Glutamatergic neuron (in vitro differentiated cells): ENCODE measurements around the gene WWOX. TPM values are rescaled to one million over a fixed set of nuclear protein-coding genes. Genes with fewer than 3 reads are reported as not detected.

ENCODE experiments used
- DNase-seq: peaks from one replicate; pipeline ENCODE4 v3.0.0; 2022
- H3K27ac Mint-ChIP-seq: one replicate; pipeline ENCODE4 v1.8.0; 2020; ENCODE audit warnings: mild to moderate bottlenecking, mixed read lengths, inconsistent platforms; ENCODE audit not compliant: unreplicated experiment
- H3K27me3 Mint-ChIP-seq: one replicate; pipeline ENCODE4 v1.8.0; 2020; ENCODE audit warnings: mild to moderate bottlenecking, moderate library complexity, mixed read lengths, inconsistent platforms; ENCODE audit not compliant: unreplicated experiment
- H3K36me3 Mint-ChIP-seq: one replicate; pipeline ENCODE4 v1.8.0; 2020; ENCODE audit warnings: mild to moderate bottlenecking, mixed read lengths, inconsistent platforms; ENCODE audit not compliant: unreplicated experiment
- H3K4me1 Mint-ChIP-seq: one replicate; pipeline ENCODE4 v1.8.0; 2020; ENCODE audit warnings: mild to moderate bottlenecking, low read depth, mixed read lengths, inconsistent platforms; ENCODE audit not compliant: unreplicated experiment
- H3K4me3 Mint-ChIP-seq: one replicate; pipeline ENCODE4 v1.8.0; 2020; ENCODE audit warnings: mild to moderate bottlenecking, mixed read lengths, inconsistent platforms; ENCODE audit not compliant: unreplicated experiment
- H3K9me3 Mint-ChIP-seq: one replicate; pipeline ENCODE4 v1.8.0; 2020; ENCODE audit warnings: mild to moderate bottlenecking, moderate library complexity, mixed read lengths, inconsistent platforms; ENCODE audit not compliant: unreplicated experiment
- CTCF ChIP-seq: fragments of 200-600 bp; sonication (generic); IDR thresholded peaks from one replicate; pipeline ENCODE4 v1.5.0; 2021; ENCODE audit not compliant: partially characterized antibody, unreplicated experiment
- total RNA-seq: library from RNA; stranded (reverse); fragmentation: NEBNext Ultra II Directional; extraction: Animal tissue kit (Norgen Biotek cat#: 25700); gene quantifications from one replicate; pipeline ENCODE4 v1.2.1, GENCODE V29; 2021; ENCODE audit not compliant: unreplicated experiment

WWOX gene
- total RNA-seq, 1 donor from 2014 or later = 10.3 TPM

- H3K36me3 Mint-ChIP-seq = no peaks in the 10 kb centered on the region
- no peak for TF ChIP-seq CTCF
- H3K9me3 Mint-ChIP-seq = peaks cover under 1% of the 10 kb centered on the region
- no peak overlapping the region for H3K4me3 Mint-ChIP-seq
- H3K4me1 Mint-ChIP-seq = peaks cover 7% of the 10 kb centered on the region
- no peak overlapping the region for H3K27ac Mint-ChIP-seq
- H3K27me3 Mint-ChIP-seq = no peaks in the 10 kb centered on the region
- DNase-seq = no peak
These were observed 884.9 kb downstream of the WWOX start for GRCh38 chr16:78984324-78984723.

GRCh38 chr16:78984887-78985464 is 885.5 kb downstream of the WWOX start:
- Mint-ChIP-seq H3K27me3 (no peaks in the 10 kb centered on the region), H3K27ac (no peak overlapping the region), H3K36me3 (no peaks in the 10 kb centered on the region), H3K4me1 (peaks cover 10% of the 10 kb centered on the region), H3K4me3 (no peak overlapping the region), H3K9me3 (peaks cover 4% of the 10 kb centered on the region)
- TF ChIP-seq CTCF = no peak
- DNase-seq = no peak

GRCh38 chr16:78985716-78986605 is 886.5 kb downstream of the WWOX start:
- peaks cover 10% of the 10 kb centered on the region for H3K4me1 Mint-ChIP-seq
- no peak overlapping the region for H3K4me3 Mint-ChIP-seq
- H3K27me3 Mint-ChIP-seq = no peaks in the 10 kb centered on the region
- H3K36me3 Mint-ChIP-seq = no peaks in the 10 kb centered on the region
- H3K27ac Mint-ChIP-seq = no peak overlapping the region
- DNase-seq = no peak
- H3K9me3 Mint-ChIP-seq = peaks cover 5% of the 10 kb centered on the region
- TF ChIP-seq CTCF = no peak

- Mint-ChIP-seq H3K4me1 (peaks cover 10% of the 10 kb centered on the region), H3K27ac (no peak overlapping the region), H3K4me3 (no peak overlapping the region), H3K36me3 (no peaks in the 10 kb centered on the region), H3K27me3 (no peaks in the 10 kb centered on the region), H3K9me3 (peaks cover 5% of the 10 kb centered on the region)
- DNase-seq = no peak
- TF ChIP-seq CTCF = no peak
These were observed 888.2 kb downstream of the WWOX start for GRCh38 chr16:78987666-78988065.

GRCh38 chr16:78988361-78988969 is 889.0 kb downstream of the WWOX start:
- no peaks in the 10 kb centered on the region for H3K36me3 Mint-ChIP-seq
- peaks cover 5% of the 10 kb centered on the region for H3K9me3 Mint-ChIP-seq
- TF ChIP-seq CTCF = no peak
- no peak overlapping the region for H3K27ac Mint-ChIP-seq
- no peak overlapping the region for H3K4me3 Mint-ChIP-seq
- H3K4me1 Mint-ChIP-seq = peaks cover 10% of the 10 kb centered on the region
- H3K27me3 Mint-ChIP-seq = no peaks in the 10 kb centered on the region
- no peak for DNase-seq
